Colon (tissue), 2 donors: Measurements from ENCODE around the gene LRRTM4.
"Not testable (repeated sequence)": the region's sequence is repeated elsewhere in the genome, so short reads cannot be mapped to it uniquely, and the experiment has no call there.

Experiments
- FAIRE-seq: peaks from 2 replicates; lab custom pipeline; 2012; peaks lifted over from hg19 to GRCh38; lab: Jason Lieb, UNC
- donor health status: control.
- donor health status: control.

Gene LRRTM4

DNA sequence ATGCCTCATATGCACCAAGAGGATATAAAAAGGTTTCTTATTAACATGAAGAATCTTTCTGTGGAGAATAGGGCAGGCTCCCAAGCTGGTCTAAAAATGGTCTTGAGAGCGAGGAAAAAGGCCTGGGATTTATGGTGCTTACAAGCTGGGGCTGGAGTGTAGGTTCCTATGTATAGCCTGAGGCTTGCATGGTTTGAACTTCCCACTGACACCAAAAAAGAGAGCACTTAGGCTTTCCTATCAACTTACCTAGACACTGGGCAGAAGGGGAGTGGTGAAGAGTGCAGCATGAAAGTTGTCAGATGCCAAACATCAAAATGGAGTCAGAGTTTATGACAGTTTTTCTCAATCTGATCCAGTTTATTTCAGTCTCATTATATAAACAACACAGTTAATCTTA, 784.6 kb downstream of the LRRTM4 start:
- FAIRE-seq = no peak

- FAIRE-seq = no peak
Measured at GRCh38 chr2:76733736-76734135, 788.4 kb downstream of the LRRTM4 start.

DNA sequence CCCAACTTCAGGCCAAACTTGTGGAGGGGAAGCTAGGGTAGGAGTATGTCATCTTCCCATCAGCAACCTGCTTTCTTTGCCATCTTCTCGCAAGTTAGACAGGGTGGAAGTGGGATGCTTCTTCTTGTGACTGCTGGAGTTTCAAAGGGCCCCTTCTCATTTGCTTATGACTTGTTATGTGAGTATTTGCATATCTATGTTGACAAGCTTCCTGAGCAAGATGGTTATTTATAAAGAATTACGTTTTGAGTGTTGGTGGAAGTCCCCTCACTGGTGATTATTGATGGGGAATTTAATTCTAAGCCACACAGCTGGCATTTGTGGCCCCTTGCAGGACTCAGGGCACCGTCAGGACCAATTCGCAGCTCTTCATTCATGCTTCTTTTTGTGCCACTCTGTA, 791.0 kb downstream of the LRRTM4 start:
- no peak for FAIRE-seq

DNA sequence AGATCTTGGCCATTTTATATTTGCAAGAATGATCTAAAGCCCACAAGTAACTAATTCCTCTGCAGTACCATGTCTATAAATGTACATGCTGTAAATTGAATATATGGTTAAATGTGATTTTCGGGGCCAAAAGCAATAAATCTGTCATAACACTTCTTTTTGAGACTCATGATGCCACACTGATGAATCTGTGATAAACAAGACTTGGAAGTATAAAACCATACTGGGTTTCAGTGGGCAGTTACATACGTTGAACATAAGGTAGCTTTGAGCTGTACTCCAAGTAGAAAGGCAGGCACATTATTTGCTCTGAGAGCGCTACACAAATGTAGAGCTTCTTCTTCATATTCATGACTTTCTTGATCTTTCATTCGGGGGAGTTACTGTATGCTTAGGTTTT, 792.2 kb downstream of the LRRTM4 start:
- FAIRE-seq = no peak

DNA sequence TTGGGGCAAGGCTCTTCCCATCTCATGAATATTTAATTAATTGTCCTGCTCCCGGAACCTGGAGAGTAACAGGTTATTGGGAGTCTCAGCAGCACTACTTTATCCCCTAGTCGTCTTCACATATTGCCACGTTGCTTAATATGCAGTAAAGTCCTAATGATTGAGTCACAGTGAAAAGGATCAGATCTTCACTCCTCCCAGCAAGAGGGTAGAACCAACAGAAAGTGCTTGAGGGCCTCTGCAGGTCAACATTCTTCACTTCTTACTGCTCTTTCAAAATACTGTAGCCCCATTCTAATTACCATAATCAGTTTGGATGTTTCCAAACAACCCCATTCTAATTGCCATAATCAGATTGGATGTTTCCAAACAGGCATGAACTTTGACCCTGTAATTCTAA, 801.0 kb downstream of the LRRTM4 start:
- FAIRE-seq = no peak

- no peak for FAIRE-seq
Measured at GRCh38 chr2:76713312-76713711, 808.9 kb downstream of the LRRTM4 start.

- FAIRE-seq = no peak
Measured at GRCh38 chr2:76711490-76711889, 810.7 kb downstream of the LRRTM4 start.

- no peak for FAIRE-seq
Measured at GRCh38 chr2:76700894-76701293, 821.3 kb downstream of the LRRTM4 start.

GRCh38 chr2:76697998-76698713, 824.0 kb downstream of the LRRTM4 start:
- not testable (repeated sequence) for FAIRE-seq
